K562 (cell line): ENCODE measurements around the gene PNMA8C. TPM values are rescaled to one million over a fixed set of nuclear protein-coding genes. Genes with fewer than 3 reads are reported as not detected.

Experiments used
- ATAC-seq: fragments of 200-7000 bp; cut with Tn5 transposase; 3 replicates; pipeline ENCODE4 v1.9.1; 2020; ENCODE audit warnings: moderate library complexity
- BruUV-seq: library from RNA; stranded (reverse); fragments of 400-500 nt; replicated peaks from 2 replicates; lab custom pipeline; 2021; lab: Mats Ljungman, UMichigan
- CTCF ChIA-PET: fragments of 300-600 bp; formaldehyde crosslinking; extraction: SDS; loops from one replicate; lab custom pipeline; 2021; ENCODE audit warnings: low intra/inter-chr PET ratio; lab: Yijun Ruan, JAX
- POLR2A ChIA-PET: fragments of 300-600, 350-650 bp; sonication (Branson Sonifier 250); formaldehyde crosslinking; extraction: SDS; loops from one replicate; lab custom pipeline; 2021; ENCODE audit warnings: antibody characterized with exemption, inconsistent platforms; lab: Yijun Ruan, JAX
- DNase-seq, 4 experiments: peaks; one replicate each; pipeline versions ENCODE4 v3.0.0 to v3.0.0-alpha.2; 2011 to 2018; ENCODE audit warnings: low spot score in 3 of 4, mixed read lengths in 3 of 4; ENCODE audit errors: extremely low read depth in 1 of 4
- FAIRE-seq: peaks from 2 replicates; lab custom pipeline; 2011; peaks lifted over from hg19 to GRCh38; lab: Jason Lieb, UNC
- H2AFZ ChIP-seq: 2 replicates; pipeline ENCODE4 v1.6.0; 2011; ENCODE audit warnings: low read depth, low read length, control low read depth, inconsistent platforms
- H3K27ac ChIP-seq: fragments of 200-600 bp; 3 replicates; pipeline ENCODE4 v1.8.0; 2011; ENCODE audit warnings: low read depth, mild to moderate bottlenecking, control low read depth, inconsistent platforms, low read length, moderate library complexity, mixed read lengths; ENCODE audit errors: extremely low read depth
- H3K27me3 ChIP-seq, 2 experiments: fragments of 300-600 bp in 1 of 2; 2 replicates in 1 of 2; 3 replicates in 1 of 2; pipeline versions ENCODE4 v1.6.0 to v1.8.0; 2011; ENCODE audit warnings: inconsistent platforms in 2 of 2, low read length in 2 of 2, mild to moderate bottlenecking in 1 of 2, mixed read lengths in 1 of 2, moderate library complexity in 1 of 2; ENCODE audit not compliant: control insufficient read depth in 2 of 2, insufficient read depth in 2 of 2
- H3K36me3 ChIP-seq: fragments of 300-600 bp; 3 replicates; pipeline ENCODE4 v1.8.0; 2011; ENCODE audit warnings: mild to moderate bottlenecking, low read length, inconsistent platforms; ENCODE audit not compliant: control insufficient read depth, insufficient read depth
- H3K4me1 ChIP-seq, 2 experiments: fragments of 200-600 bp in 1 of 2; replicated peaks in 1 of 2; 2 replicates in 1 of 2; 3 replicates in 1 of 2; pipeline versions ENCODE4 v1.5.1 to v1.8.0; 2011; ENCODE audit warnings: inconsistent platforms in 2 of 2, low read length in 2 of 2, mild to moderate bottlenecking in 1 of 2, mixed read lengths in 1 of 2, moderate library complexity in 1 of 2; ENCODE audit not compliant: control insufficient read depth in 2 of 2, insufficient read depth in 2 of 2
- H3K4me2 ChIP-seq: 2 replicates; pipeline ENCODE4 v1.6.1; 2011; ENCODE audit warnings: low read length, control low read depth, inconsistent platforms, mixed read lengths; ENCODE audit not compliant: insufficient read depth
- H3K4me3 ChIP-seq: fragments of 200-600 bp; sonication (generic), shearing (Covaris generic); 2 replicates; pipeline ENCODE4 v1.5.1; 2016; ENCODE audit warnings: control low read depth, inconsistent platforms
- H3K79me2 ChIP-seq: fragments of 200-600 bp; 3 replicates; pipeline ENCODE4 v1.8.0; 2011; ENCODE audit warnings: low read length, inconsistent platforms; ENCODE audit not compliant: control insufficient read depth, insufficient read depth
- H3K9ac ChIP-seq, 2 experiments: 2 replicates each; pipeline versions ENCODE4 v1.6.0 to v1.6.1; 2011; ENCODE audit warnings: low read depth in 2 of 2, low read length in 2 of 2, control low read depth in 1 of 2, inconsistent platforms in 1 of 2, mild to moderate bottlenecking in 1 of 2, mixed read lengths in 1 of 2; ENCODE audit not compliant: insufficient read depth in 1 of 2
- H3K9me1 ChIP-seq: one replicate; pipeline ENCODE4 v1.6.0; 2011; ENCODE audit warnings: inconsistent platforms, mild to moderate bottlenecking, low read length, moderate library complexity; ENCODE audit not compliant: control insufficient read depth, insufficient read depth
- H3K9me3 ChIP-seq: replicated peaks from 2 replicates; pipeline ENCODE4 v1.5.1; 2011; ENCODE audit warnings: low read depth, low read length, inconsistent platforms; ENCODE audit not compliant: control insufficient read depth, insufficient read depth
- H4K20me1 ChIP-seq: replicated peaks from 2 replicates; pipeline ENCODE4 v1.6.1; 2011; ENCODE audit warnings: low read length, inconsistent platforms, mixed read lengths; ENCODE audit not compliant: control insufficient read depth, insufficient read depth
- ARHGAP35 ChIP-seq: fragments of 450-650 bp; IDR thresholded peaks from 2 replicates; pipeline ENCODE4 v1.6.1; 2018; ENCODE audit not compliant: partially characterized antibody
- ASH1L ChIP-seq: fragments of 450-650 bp; IDR thresholded peaks from 2 replicates; pipeline ENCODE4 v1.6.1; 2018; ENCODE audit warnings: borderline replicate concordance, mild to moderate bottlenecking, low read depth; ENCODE audit not compliant: partially characterized antibody
- ATF4 ChIP-seq: fragments of 450-650 bp; formaldehyde crosslinking; IDR thresholded peaks from 2 replicates; pipeline ENCODE4 v1.4.0; 2022; ENCODE audit warnings: mild to moderate bottlenecking, moderate library complexity
- CBX2 ChIP-seq: fragments of 200-600 bp; sonication (generic); IDR thresholded peaks from one replicate; pipeline ENCODE4 v1.6.1; 2012; ENCODE audit warnings: mild to moderate bottlenecking, low read length, inconsistent platforms; ENCODE audit not compliant: insufficient read depth, poor library complexity, severe bottlenecking
- ETV6 ChIP-seq, 3 experiments: fragments of 150-350 bp in 1 of 3; sonication (generic) in 1 of 3; formaldehyde crosslinking in 1 of 3; IDR thresholded peaks; 2 replicates each; pipeline versions ENCODE4 v1.6.1 to v1.8.0; 2014 to 2022; ENCODE audit warnings: borderline replicate concordance in 2 of 3, low read depth in 2 of 3, antibody characterized with exemption in 1 of 3, low read length in 1 of 3, mild to moderate bottlenecking in 1 of 3, missing genetic modification reagents in 1 of 3
- KHSRP ChIP-seq: fragments of 450-650 bp; IDR thresholded peaks from 2 replicates; pipeline ENCODE4 v1.6.1; 2017
- SAFB2 ChIP-seq: fragments of 200-400 bp; formaldehyde crosslinking; IDR thresholded peaks from 2 replicates; pipeline ENCODE4 v1.6.1; 2018; ENCODE audit warnings: borderline replicate concordance, low read length, low read depth, moderate library complexity; ENCODE audit not compliant: severe bottlenecking
- SMAD3 ChIP-seq: fragments of 450-650 bp; formaldehyde crosslinking; conservative IDR thresholded peaks from 2 replicates; pipeline ENCODE4 v1.4.0; 2020; ENCODE audit warnings: mild to moderate bottlenecking
- SP1 ChIP-seq: sonication (generic); formaldehyde crosslinking; IDR thresholded peaks from 2 replicates; pipeline ENCODE4 v1.8.1; 2022; ENCODE audit warnings: mild to moderate bottlenecking, missing genetic modification reagents
- SPI1 ChIP-seq: IDR thresholded peaks from 2 replicates; pipeline ENCODE4 v1.6.1; 2011; ENCODE audit warnings: low read depth, low read length, control low read depth, borderline replicate concordance
- TAF9B ChIP-seq: fragments of 450-650 bp; IDR thresholded peaks from 2 replicates; pipeline ENCODE4 v1.6.1; 2018; ENCODE audit warnings: mild to moderate bottlenecking; ENCODE audit not compliant: partially characterized antibody
- WGBS: fragments of 100-300 bp; shearing (Covaris generic); methylation state at CpG from one replicate; pipeline ENCODE4 v1.1.6; 2016; ENCODE audit warnings: low coverage, mixed read lengths; ENCODE audit not compliant: insufficient coverage; ENCODE audit errors: missing lambda C conversion rate; 5-methylcytosine and 5-hydroxymethylcytosine counted together
- in situ Hi-C: fragments of 300-500 bp; cut with MboI; formaldehyde crosslinking; loops from 4 replicates; pipeline ENCODE4 v1.15.0; 2018; ENCODE audit warnings: inconsistent platforms, mixed read lengths
- intact Hi-C: fragments of 100-400 bp; cut with micrococcal nuclease; formaldehyde crosslinking; loops from 2 replicates; pipeline ENCODE4 v1.14.2; 2022
- polyA plus RNA-seq, 8 experiments: library from polyadenylated mRNA; depleted of rRNA in 4 of 8; stranded (reverse) in 5 of 8; unstranded in 3 of 8; fragments of >200 nt; fragmentation: Nextera tagmentation in 2 of 8; fragmentation: Illumina TruSeq in 1 of 8; extraction: Ambion mirVana in 2 of 8; extraction: Trizol in 1 of 8; gene quantifications; 2 replicates each; pipeline versions ENCODE4 v1.2.1 to v1.2.3, GENCODE V29; 2011 to 2014; ENCODE audit warnings: inconsistent platforms in 1 of 8, missing spikeins in 1 of 8
- total RNA-seq, 7 experiments: library from RNA; depleted of rRNA in 6 of 7; stranded (reverse); fragments of >200 nt in 6 of 7; fragmentation: Illumina TruSeq in 2 of 7; extraction: Trizol in 2 of 7; gene quantifications; 2 replicates each; pipeline versions ENCODE4 v1.2.1 to v1.2.3, GENCODE V29; 2011 to 2021; ENCODE audit warnings: low replicate concordance in 1 of 7

The PNMA8C gene
- total and polyA plus RNA-seq, 9 of the 15 experiments (the other 6 are each of a cell fraction or from before 2014, with no cell fraction given) = 0.04 to 0.05 (median 0.05) TPM; not detected in 6

- no peak for TF ChIP-seq ATF4 (CRISPR knock-in tag)
- no peak for TF ChIP-seq SAFB2
Observed at GRCh38 chr19:46453661-46454060, 24.9 kb upstream of the PNMA8C start (continued).

- peaks cover 14 to 23% of the 10 kb centered on the region in 2 experiments; a peak in 4 of 5 replicates for H3K27me3 ChIP-seq
- DNase-seq (no peak), FAIRE-seq (no peak), ATAC-seq (no peak)
- H4K20me1 ChIP-seq = no peaks in the 10 kb centered on the region
- intact Hi-C loops = no loop called here
- H3K9ac ChIP-seq = no peak overlapping the region
- no peaks in the 10 kb centered on the region for H3K4me1 ChIP-seq
- H3K36me3 ChIP-seq = no peaks in the 10 kb centered on the region
- H3K27ac ChIP-seq = no peak overlapping the region
- H2AFZ ChIP-seq = no peak overlapping the region
- BruUV-seq = no TSS peak
- in situ Hi-C loops = no loop called here
- H3K4me2 ChIP-seq = no peak overlapping the region
- H3K9me3 ChIP-seq = peaks cover 2% of the 10 kb centered on the region
- WGBS = 0% methylated on average over 4 of the region's 4 CpGs
- ChIA-PET CTCF (no interaction called here), POLR2A (interaction anchor here (0.8 to 1.7 kb wide), 3 partner anchors 13 to 45 kb away, joined by 3 to 4 read pairs (median 3); no protein-coding TSS in a partner anchor)
- no peak overlapping the region for H3K4me3 ChIP-seq
- H3K79me2 ChIP-seq = no peaks in the 10 kb centered on the region
- TF ChIP-seq SPI1 = no peak
- TF ChIP-seq KHSRP = no peak
- TF ChIP-seq ETV6 (IDR thresholded peaks at IDR 0.05; ENCODE audit: borderline replicate concordance in 1 of 2, low read depth in 2 of 2, low read length in 1 of 2) = no peak
- TF ChIP-seq ETV6 (CRISPR knock-in tag; IDR thresholded peaks at IDR 0.05; ENCODE audit: borderline replicate concordance) = no peak
- no peak for TF ChIP-seq TAF9B
- TF ChIP-seq SP1 (CRISPR knock-in tag) = no peak
- no peak for TF ChIP-seq ASH1L
- TF ChIP-seq ARHGAP35 = no peak
- no peak for TF ChIP-seq CBX2
- no peak for TF ChIP-seq SMAD3 (CRISPR knock-in tag)
- H3K9me1 ChIP-seq = no peaks in the 10 kb centered on the region
Observed at GRCh38 chr19:46452186-46452585, 23.4 kb upstream of the PNMA8C start.
